Measurements from ENCODE around the gene MYOM1.

DNA sequence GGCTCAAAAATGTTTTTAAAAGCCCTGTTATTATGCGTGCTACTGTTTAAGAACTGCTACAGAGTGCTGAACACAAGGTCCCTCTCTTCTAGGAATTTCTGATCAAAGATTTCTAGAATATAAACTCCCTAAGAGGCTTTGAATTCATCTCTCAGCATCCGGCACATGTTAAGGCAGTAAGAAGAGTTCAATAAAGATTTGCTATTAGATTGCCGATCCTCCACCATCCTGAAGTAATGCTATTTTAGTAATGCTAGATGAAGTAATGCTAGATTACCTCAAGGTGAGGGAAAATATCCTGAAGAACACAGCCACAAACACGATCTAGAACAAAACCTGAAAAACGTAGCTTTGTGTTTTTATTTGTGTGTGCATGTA is 41.2 kb upstream of the MYOM1 start:
- TF ChIP-seq, protein P1, sequence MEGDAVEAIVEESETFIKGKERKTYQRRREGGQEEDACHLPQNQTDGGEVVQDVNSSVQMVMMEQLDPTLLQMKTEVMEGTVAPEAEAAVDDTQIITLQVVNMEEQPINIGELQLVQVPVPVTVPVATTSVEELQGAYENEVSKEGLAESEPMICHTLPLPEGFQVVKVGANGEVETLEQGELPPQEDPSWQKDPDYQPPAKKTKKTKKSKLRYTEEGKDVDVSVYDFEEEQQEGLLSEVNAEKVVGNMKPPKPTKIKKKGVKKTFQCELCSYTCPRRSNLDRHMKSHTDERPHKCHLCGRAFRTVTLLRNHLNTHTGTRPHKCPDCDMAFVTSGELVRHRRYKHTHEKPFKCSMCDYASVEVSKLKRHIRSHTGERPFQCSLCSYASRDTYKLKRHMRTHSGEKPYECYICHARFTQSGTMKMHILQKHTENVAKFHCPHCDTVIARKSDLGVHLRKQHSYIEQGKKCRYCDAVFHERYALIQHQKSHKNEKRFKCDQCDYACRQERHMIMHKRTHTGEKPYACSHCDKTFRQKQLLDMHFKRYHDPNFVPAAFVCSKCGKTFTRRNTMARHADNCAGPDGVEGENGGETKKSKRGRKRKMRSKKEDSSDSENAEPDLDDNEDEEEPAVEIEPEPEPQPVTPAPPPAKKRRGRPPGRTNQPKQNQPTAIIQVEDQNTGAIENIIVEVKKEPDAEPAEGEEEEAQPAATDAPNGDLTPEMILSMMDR (IDR thresholded peaks at IDR 0.05): peak in 1 of 6 experiments; percentile 4
- TF ChIP-seq POLR2A (IDR thresholded peaks at IDR 0.05): no peak

Data from Peyer's patch (tissue), 4 donors.